Measurements from ENCODE around the gene FFAR4.

The FFAR4 gene

GRCh38 chr10:93572606-93573005 is 6.1 kb downstream of the FFAR4 start:
- DNase-seq (ENCODE audit: low read depth, low spot score) = no peak

- DNase-seq (ENCODE audit: low read depth, low spot score) = no peak
Observed at GRCh38 chr10:93573051-93573909, 6.8 kb downstream of the FFAR4 start.

- DNase-seq (ENCODE audit: low read depth, low spot score) = no peak
Observed at GRCh38 chr10:93573924-93574323, 7.5 kb downstream of the FFAR4 start.

GRCh38 chr10:93576888-93577287 is 10.4 kb downstream of the FFAR4 start:
- DNase-seq (ENCODE audit: low read depth, low spot score) = no peak

- no peak for DNase-seq (ENCODE audit: low read depth, low spot score)
Observed at GRCh38 chr10:93577565-93577964, 11.1 kb downstream of the FFAR4 start.

GRCh38 chr10:93579089-93579488 is 12.6 kb downstream of the FFAR4 start:
- DNase-seq (ENCODE audit: low read depth, low spot score) = no peak

- no peak for DNase-seq (ENCODE audit: low read depth, low spot score)
Observed at GRCh38 chr10:93579985-93580711, 13.7 kb downstream of the FFAR4 start.

- DNase-seq (ENCODE audit: low read depth, low spot score) = no peak
Observed at GRCh38 chr10:93580828-93581227, 14.4 kb downstream of the FFAR4 start.

- no peak for DNase-seq (ENCODE audit: low read depth, low spot score)
Observed at GRCh38 chr10:93584445-93584844, 18.0 kb downstream of the FFAR4 start.

GRCh38 chr10:93589648-93590562 is 23.4 kb downstream of the FFAR4 start:
- DNase-seq (ENCODE audit: low read depth, low spot score) = no peak

GRCh38 chr10:93590638-93591037 is 24.2 kb downstream of the FFAR4 start:
- no peak for DNase-seq (ENCODE audit: low read depth, low spot score)

- no peak for DNase-seq (ENCODE audit: low read depth, low spot score)
Observed at GRCh38 chr10:93591065-93591808, 24.8 kb downstream of the FFAR4 start.

GRCh38 chr10:93593254-93593653 is 26.8 kb downstream of the FFAR4 start:
- no peak for DNase-seq (ENCODE audit: low read depth, low spot score)

- DNase-seq (ENCODE audit: low read depth, low spot score) = no peak
Observed at GRCh38 chr10:93593749-93594148, 27.3 kb downstream of the FFAR4 start.

- DNase-seq (ENCODE audit: low read depth, low spot score) = no peak
Observed at GRCh38 chr10:93594518-93594917, 28.1 kb downstream of the FFAR4 start.

GRCh38 chr10:93595378-93596161 is 29.1 kb downstream of the FFAR4 start:
- DNase-seq (ENCODE audit: low read depth, low spot score) = no peak

GRCh38 chr10:93596539-93596938 is 30.1 kb downstream of the FFAR4 start:
- no peak for DNase-seq (ENCODE audit: low read depth, low spot score)

GRCh38 chr10:93597075-93597599 is 30.7 kb downstream of the FFAR4 start:
- DNase-seq (ENCODE audit: low read depth, low spot score) = no peak

- no peak for DNase-seq (ENCODE audit: low read depth, low spot score)
Observed at GRCh38 chr10:93598157-93598556, 31.7 kb downstream of the FFAR4 start.

GRCh38 chr10:93599335-93599734 is 32.9 kb downstream of the FFAR4 start:
- DNase-seq (ENCODE audit: low read depth, low spot score) = no peak
